Spinal cord (tissue), 10 donors: ENCODE measurements around the gene CDH5. TPM values are rescaled to one million over a fixed set of nuclear protein-coding genes. Genes with fewer than 3 reads are reported as not detected.

Source experiments
- DNase-seq, 6 donors: peaks; one replicate each; pipeline versions ENCODE4 v3.0.0 to v3.0.0-alpha.2; 2013 to 2015; ENCODE audit warnings: low spot score in 6 of 6, low read depth in 4 of 6
- H3K27ac ChIP-seq: one replicate; pipeline ENCODE4 v1.5.1; 2013; ENCODE audit warnings: low read depth, low read length, control low read depth
- H3K27me3 ChIP-seq: one replicate; pipeline ENCODE4 v1.6.1; 2013; ENCODE audit warnings: low read length; ENCODE audit not compliant: control insufficient read depth, insufficient read depth
- H3K36me3 ChIP-seq: one replicate; pipeline ENCODE4 v1.6.1; 2013; ENCODE audit warnings: low read length; ENCODE audit not compliant: control insufficient read depth, insufficient read depth
- H3K4me1 ChIP-seq: one replicate; pipeline ENCODE4 v1.6.1; 2013; ENCODE audit warnings: low read length; ENCODE audit not compliant: control insufficient read depth, insufficient read depth
- H3K4me3 ChIP-seq: one replicate; pipeline ENCODE4 v1.5.1; 2013; ENCODE audit warnings: low read depth, low read length, control low read depth
- H3K9me3 ChIP-seq: one replicate; pipeline ENCODE4 v1.6.1; 2013; ENCODE audit warnings: low read length; ENCODE audit not compliant: control insufficient read depth, insufficient read depth
- WGBS: methylation state at CpG from one replicate; pipeline ENCODE4 v1.1.5; 2013; ENCODE audit warnings: missing lambda C conversion rate; ENCODE audit not compliant: insufficient coverage; 5-methylcytosine and 5-hydroxymethylcytosine counted together
- polyA plus RNA-seq, 2 donors: library from polyadenylated mRNA; unstranded; fragments of 120-200 nt; gene quantifications; one replicate each; pipeline ENCODE4 v1.2.1, GENCODE V29; 2013; ENCODE audit not compliant: insufficient read length in 2 of 2
- total RNA-seq, 2 donors: library from RNA; depleted of rRNA in 1 of 2; stranded (reverse); fragments of 120-200 nt in 1 of 2; fragments of >200 nt in 1 of 2; gene quantifications; one replicate each; pipeline versions ENCODE4 v1.2.3 to v1.2.4, GENCODE V29; 2013 to 2014
- donor health status: healthy.

Gene CDH5
- total and polyA plus RNA-seq, 4 donors, result 23.5 to 78.3 (median 35.3) TPM

GRCh38 chr16:66388350-66389139 is 22.1 kb downstream of the CDH5 start:
- no peaks in the 10 kb centered on the region for H3K36me3 ChIP-seq
- H3K4me3 ChIP-seq, result no peak overlapping the region
- DNase-seq, result no peak
- no peaks in the 10 kb centered on the region for H3K9me3 ChIP-seq
- WGBS, result 90% methylated on average over 5 of the region's 6 CpGs
- no peak overlapping the region for H3K27ac ChIP-seq
- peaks cover 2% of the 10 kb centered on the region for H3K4me1 ChIP-seq
- no peaks in the 10 kb centered on the region for H3K27me3 ChIP-seq

GRCh38 chr16:66389256-66390176 is 23.0 kb downstream of the CDH5 start:
- no peak overlapping the region for H3K4me3 ChIP-seq
- DNase-seq, result no peak
- WGBS, result 85% methylated on average over 5 of the region's 13 CpGs
- no peaks in the 10 kb centered on the region for H3K36me3 ChIP-seq
- no peaks in the 10 kb centered on the region for H3K27me3 ChIP-seq
- H3K27ac ChIP-seq, result no peak overlapping the region
- H3K9me3 ChIP-seq, result no peaks in the 10 kb centered on the region
- no peaks in the 10 kb centered on the region for H3K4me1 ChIP-seq

DNA sequence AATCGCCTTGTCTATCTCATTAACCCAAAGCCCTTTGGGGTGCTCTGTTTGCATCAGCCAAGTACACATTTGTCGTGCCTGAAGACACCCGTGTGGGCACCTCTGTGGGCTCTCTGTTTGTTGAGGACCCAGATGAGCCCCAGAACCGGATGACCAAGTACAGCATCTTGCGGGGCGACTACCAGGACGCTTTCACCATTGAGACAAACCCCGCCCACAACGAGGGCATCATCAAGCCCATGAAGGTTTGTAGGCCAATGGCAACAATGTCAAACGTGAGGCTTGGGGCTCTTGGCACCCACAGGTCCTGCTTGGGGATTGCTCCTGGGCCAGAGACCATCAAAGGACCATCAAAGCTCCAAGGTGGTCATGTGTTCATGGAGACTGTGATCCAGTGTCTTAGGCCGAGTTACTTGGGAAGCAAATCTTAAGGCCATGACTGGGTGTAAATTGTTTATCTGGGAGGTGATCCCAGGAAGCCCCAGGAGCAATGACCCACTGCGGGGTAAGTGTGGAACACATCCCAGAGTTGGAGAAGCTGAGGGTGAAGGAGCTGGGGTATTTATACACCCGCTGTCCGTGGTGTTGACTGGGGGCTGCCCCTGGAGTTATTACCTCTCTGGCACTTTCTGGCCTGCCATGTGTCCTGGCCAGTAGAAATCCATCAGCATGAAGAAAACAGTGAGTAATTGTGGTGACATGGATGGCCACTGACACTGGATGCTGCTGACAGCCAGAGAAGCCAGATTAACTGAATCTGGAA is 24.0 kb downstream of the CDH5 start:
- no peak for DNase-seq
- Histone ChIP-seq H3K4me1 (no peaks in the 10 kb centered on the region), H3K36me3 (no peaks in the 10 kb centered on the region), H3K4me3 (no peak overlapping the region), H3K27me3 (no peaks in the 10 kb centered on the region), H3K9me3 (no peaks in the 10 kb centered on the region), H3K27ac (no peak overlapping the region)
- WGBS, result 89% methylated on average over 14 of the region's 14 CpGs

DNA sequence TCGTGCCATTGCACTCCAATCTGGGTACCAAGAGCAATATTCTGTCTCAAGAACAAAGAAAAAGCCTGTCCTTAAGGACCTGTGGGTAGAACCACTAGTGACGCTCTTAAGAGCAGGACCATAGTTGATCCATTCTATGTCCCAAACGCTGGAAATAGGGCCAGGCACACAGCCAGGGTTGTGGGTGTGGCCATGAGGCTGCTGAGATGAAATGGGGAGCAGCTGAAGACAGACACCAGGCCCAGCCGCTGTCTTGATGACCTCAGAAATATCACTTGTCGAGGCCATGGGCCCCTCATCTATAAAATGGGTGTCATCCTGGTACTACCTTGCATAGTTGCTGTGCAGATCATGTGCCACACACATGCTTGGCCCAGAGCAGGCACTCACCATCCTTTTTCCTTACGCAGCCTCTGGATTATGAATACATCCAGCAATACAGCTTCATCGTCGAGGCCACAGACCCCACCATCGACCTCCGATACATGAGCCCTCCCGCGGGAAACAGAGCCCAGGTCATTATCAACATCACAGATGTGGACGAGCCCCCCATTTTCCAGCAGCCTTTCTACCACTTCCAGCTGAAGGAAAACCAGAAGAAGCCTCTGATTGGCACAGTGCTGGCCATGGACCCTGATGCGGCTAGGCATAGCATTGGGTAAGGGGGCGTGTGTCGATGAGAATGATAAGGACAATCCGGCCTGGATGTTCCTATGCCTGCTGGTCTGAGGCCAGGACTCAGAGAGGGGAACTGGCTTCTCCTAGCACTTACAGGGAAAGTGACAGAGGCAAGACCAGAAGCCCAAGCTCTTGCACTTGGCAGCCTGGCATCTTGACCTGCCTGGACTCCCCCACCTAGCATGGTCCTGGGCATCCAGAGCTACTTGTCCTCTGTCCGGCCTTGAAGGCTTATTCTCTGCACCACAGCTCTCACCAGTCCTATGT is 25.5 kb downstream of the CDH5 start:
- Histone ChIP-seq H3K27ac (no peak overlapping the region), H3K36me3 (no peaks in the 10 kb centered on the region), H3K27me3 (no peaks in the 10 kb centered on the region), H3K4me3 (no peak overlapping the region), H3K4me1 (no peaks in the 10 kb centered on the region), H3K9me3 (no peaks in the 10 kb centered on the region)
- no peak for DNase-seq
- 86% methylated on average over 17 of the region's 18 CpGs for WGBS

DNA sequence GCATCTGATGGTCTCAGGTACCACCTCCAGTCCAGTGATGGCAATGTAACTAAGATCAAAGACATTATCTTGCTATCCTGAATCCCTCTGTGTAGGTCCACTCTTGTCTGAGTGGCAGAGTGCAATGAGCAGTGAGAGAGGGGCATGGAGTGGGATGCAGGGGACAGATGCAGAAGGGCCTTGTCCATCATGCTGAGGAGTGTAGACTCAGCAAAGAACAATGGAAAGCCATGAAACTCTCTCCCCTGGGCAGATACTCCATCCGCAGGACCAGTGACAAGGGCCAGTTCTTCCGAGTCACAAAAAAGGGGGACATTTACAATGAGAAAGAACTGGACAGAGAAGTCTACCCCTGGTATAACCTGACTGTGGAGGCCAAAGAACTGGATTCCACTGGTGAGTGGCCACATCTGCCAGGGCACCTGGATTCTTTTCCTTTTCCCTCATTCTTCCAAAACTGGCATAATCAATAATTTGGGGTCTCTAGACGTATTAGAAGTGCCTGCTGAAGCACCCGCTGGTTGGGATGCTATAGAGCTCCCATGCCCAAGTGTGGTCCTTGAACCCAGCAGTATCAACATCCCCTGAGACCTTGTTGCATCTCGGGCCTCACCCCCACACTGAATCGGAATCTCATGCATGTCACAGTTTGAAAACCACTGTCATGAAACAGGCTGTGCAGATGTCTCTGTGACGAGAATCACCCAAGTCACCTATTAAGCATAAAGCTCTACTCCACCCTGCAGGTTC is 29.5 kb downstream of the CDH5 start:
- Histone ChIP-seq H3K27me3 (no peaks in the 10 kb centered on the region), H3K4me1 (peaks cover 6% of the 10 kb centered on the region), H3K27ac (no peak overlapping the region), H3K36me3 (no peaks in the 10 kb centered on the region), H3K9me3 (no peaks in the 10 kb centered on the region), H3K4me3 (no peak overlapping the region)
- DNase-seq, result no peak
- WGBS, result 89% methylated on average over 6 of the region's 7 CpGs

DNA sequence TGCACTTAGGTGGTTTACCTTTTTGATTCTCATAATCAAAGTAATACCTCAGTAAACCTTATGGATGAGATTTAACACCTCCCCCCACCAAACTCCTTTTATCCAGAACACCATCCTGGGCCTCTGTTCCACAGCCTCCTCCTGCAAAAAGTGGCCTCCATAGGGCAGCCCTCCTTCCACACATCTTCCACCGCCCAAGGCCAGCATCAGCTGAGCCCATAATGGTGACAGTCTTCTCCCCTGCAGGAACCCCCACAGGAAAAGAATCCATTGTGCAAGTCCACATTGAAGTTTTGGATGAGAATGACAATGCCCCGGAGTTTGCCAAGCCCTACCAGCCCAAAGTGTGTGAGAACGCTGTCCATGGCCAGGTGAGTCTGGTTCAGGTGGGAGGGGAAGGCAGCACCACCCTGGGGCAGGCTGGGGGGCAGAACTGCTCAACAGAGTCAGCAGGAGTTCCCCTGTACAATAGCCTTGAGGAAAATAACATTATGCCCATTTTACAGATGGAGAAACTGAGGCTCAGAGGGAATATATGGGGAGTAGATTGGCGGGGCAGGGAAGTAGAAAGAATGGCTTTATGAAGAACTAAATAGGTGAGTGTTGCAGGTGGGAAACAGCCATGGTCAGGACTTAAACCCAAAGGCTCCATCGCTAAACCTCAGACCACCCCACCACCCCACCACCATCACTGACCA is 31.4 kb downstream of the CDH5 start:
- no peak for DNase-seq
- Histone ChIP-seq H3K27me3 (no peaks in the 10 kb centered on the region), H3K4me1 (peaks cover 6% of the 10 kb centered on the region), H3K4me3 (no peak overlapping the region), H3K27ac (no peak overlapping the region), H3K9me3 (no peaks in the 10 kb centered on the region), H3K36me3 (no peaks in the 10 kb centered on the region)
- WGBS, result 94% methylated on average over 4 of the region's 5 CpGs

DNA sequence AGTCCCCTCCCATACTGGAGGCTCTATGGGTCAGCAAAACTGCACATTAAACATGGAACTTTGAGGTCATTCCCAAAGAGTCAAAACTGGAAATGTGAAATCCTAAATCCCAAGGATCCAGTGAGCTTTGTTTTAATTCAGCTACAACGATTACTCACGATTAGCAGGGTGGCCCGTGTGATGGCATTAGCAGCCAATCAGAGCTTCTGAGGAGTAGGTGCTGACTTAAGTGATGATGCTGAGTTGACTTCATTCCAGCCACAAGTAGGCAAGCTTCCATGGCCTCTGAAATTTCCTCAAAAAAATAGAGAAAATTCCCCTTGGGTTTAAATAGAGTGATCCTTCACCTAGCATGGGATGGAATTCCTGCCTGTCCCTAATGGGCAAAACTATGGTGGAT is 32.5 kb downstream of the CDH5 start:
- Histone ChIP-seq H3K27me3 (no peaks in the 10 kb centered on the region), H3K4me3 (no peak overlapping the region), H3K4me1 (peaks cover 6% of the 10 kb centered on the region), H3K27ac (no peak overlapping the region), H3K36me3 (no peaks in the 10 kb centered on the region), H3K9me3 (no peaks in the 10 kb centered on the region)
- 100% methylated on average over 2 of the region's 3 CpGs for WGBS
- no peak for DNase-seq

DNA sequence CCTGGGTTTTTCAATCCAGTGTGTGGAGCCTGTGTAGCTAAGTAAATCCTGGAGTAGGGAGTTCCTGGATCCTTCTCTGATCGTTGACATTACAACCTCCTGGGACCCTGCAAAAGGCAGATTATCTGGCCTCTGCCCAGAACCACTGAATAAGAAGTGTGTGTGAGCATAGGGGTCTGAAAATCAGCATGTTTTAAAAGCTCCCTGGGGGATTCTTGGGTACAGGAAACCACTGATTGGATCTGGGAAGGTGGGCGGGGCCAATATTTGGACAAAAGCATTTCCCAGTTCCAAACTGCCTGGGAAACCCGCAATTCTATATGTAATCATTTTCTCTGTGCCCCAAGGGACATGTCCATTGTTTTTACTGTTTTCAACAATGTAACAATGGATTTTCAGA is 33.4 kb downstream of the CDH5 start:
- H3K4me3 ChIP-seq, result no peak overlapping the region
- no peak overlapping the region for H3K27ac ChIP-seq
- no peaks in the 10 kb centered on the region for H3K27me3 ChIP-seq
- no peaks in the 10 kb centered on the region for H3K36me3 ChIP-seq
- peak in 2 of 6 donors; percentile 45 to 46 for DNase-seq
- no peaks in the 10 kb centered on the region for H3K9me3 ChIP-seq
- WGBS, result 51% methylated on average over 2 of the region's 3 CpGs
- peaks cover 6% of the 10 kb centered on the region for H3K4me1 ChIP-seq
